A673 (cell line): Measurements from ENCODE around the gene THOC6. TPM values are rescaled to one million over a fixed set of nuclear protein-coding genes. Genes with fewer than 3 reads are reported as not detected.

Source experiments
- BruUV-seq: library from RNA; stranded (reverse); fragments of 400-500 nt; replicated peaks from 2 replicates; lab custom pipeline; 2021; lab: Mats Ljungman, UMichigan
- CTCF ChIA-PET: fragments of 300-600 bp; sonication (Branson Sonifier 250); formaldehyde crosslinking; loops from one replicate; lab custom pipeline; 2022; ENCODE audit warnings: antibody characterized with exemption; lab: Charles Lee
- POLR2A ChIA-PET: fragments of 300-600 bp; sonication (Branson Sonifier 250); formaldehyde crosslinking; loops from one replicate; lab custom pipeline; 2022; ENCODE audit warnings: antibody characterized with exemption; ENCODE audit not compliant: low non-redundant PET; lab: Charles Lee
- DNase-seq: peaks from one replicate; pipeline ENCODE4 v3.0.0-alpha.2; 2015; ENCODE audit warnings: low spot score
- H3K27ac ChIP-seq: fragments of 200-600 bp; sonication (generic); 2 replicates; pipeline ENCODE4 v1.5.1; 2016; ENCODE audit warnings: mixed run types, low read depth, mild to moderate bottlenecking, mixed read lengths, antibody characterized with exemption, low read length; ENCODE audit not compliant: poor library complexity, severe bottlenecking
- H3K27me3 ChIP-seq: fragments of 200-600 bp; sonication (generic); replicated peaks from 2 replicates; pipeline ENCODE4 v1.6.1; 2017; ENCODE audit warnings: mixed run types, low read depth, mild to moderate bottlenecking, mixed read lengths, antibody characterized with exemption, low read length; ENCODE audit not compliant: insufficient read depth, poor library complexity
- H3K36me3 ChIP-seq: fragments of 200-600 bp; sonication (generic); 2 replicates; pipeline ENCODE4 v1.6.1; 2016; ENCODE audit warnings: mixed run types, mild to moderate bottlenecking, mixed read lengths, antibody characterized with exemption, low read length; ENCODE audit not compliant: insufficient read depth, poor library complexity, severe bottlenecking
- H3K4me1 ChIP-seq: fragments of 200-600 bp; sonication (generic); 2 replicates; pipeline ENCODE4 v1.6.1; 2017; ENCODE audit warnings: mixed run types, mild to moderate bottlenecking, mixed read lengths, antibody characterized with exemption, low read length; ENCODE audit not compliant: insufficient read depth, poor library complexity, severe bottlenecking
- H3K4me3 ChIP-seq: fragments of 200-600 bp; sonication (generic); 2 replicates; pipeline ENCODE4 v1.5.1; 2016; ENCODE audit warnings: low read depth, mixed run types, mild to moderate bottlenecking, mixed read lengths, low read length; ENCODE audit not compliant: poor library complexity, severe bottlenecking
- H3K9me3 ChIP-seq: fragments of 200-600 bp; sonication (generic); 2 replicates; pipeline ENCODE4 v1.6.1; 2016; ENCODE audit warnings: mixed run types, low read depth, mild to moderate bottlenecking, mixed read lengths, antibody characterized with exemption, low read length; ENCODE audit not compliant: poor library complexity, severe bottlenecking
- CTCF ChIP-seq: fragments of 300-800, 200-600 bp; sonication (generic); conservative IDR thresholded peaks from 2 replicates; pipeline ENCODE4 v1.5.1; 2017; ENCODE audit warnings: low read depth, mild to moderate bottlenecking, antibody characterized with exemption, low read length, moderate library complexity, mixed read lengths
- EZH2 ChIP-seq: fragments of 200-600 bp; sonication (generic); IDR thresholded peaks from 2 replicates; pipeline ENCODE4 v1.6.1; 2017; ENCODE audit warnings: borderline replicate concordance, low read depth, mild to moderate bottlenecking, mixed read lengths, antibody characterized with exemption, low read length; ENCODE audit not compliant: poor library complexity, severe bottlenecking
- intact Hi-C: fragments of 100-400 bp; cut with micrococcal nuclease; formaldehyde crosslinking; loops from one replicate; pipeline ENCODE4 v1.10.0; 2022; ENCODE audit not compliant: unreplicated experiment
- total RNA-seq: library from RNA; stranded (reverse); gene quantifications from 2 replicates; pipeline ENCODE4 v1.2.3, GENCODE V29; 2021

The THOC6 gene
- total RNA-seq, 1 experiment from 2014 or later: 59.3 TPM

GRCh38 chr16:3010510-3010909 lies 13.3 kb upstream of the THOC6 start:
- no peak for DNase-seq
- peaks cover 80% of the 10 kb centered on the region for H3K27me3 ChIP-seq
- no peak overlapping the region for H3K4me3 ChIP-seq
- no peak for TF ChIP-seq CTCF
- TF ChIP-seq EZH2: no peak
- no peaks in the 10 kb centered on the region for H3K9me3 ChIP-seq
- POLR2A ChIA-PET: no interaction called here
- CTCF ChIA-PET: interaction anchor here (0.6 to 1.0 kb wide), 2 partner anchors 18 to 21 kb away, joined by 3 to 4 read pairs; no protein-coding TSS in a partner anchor
- intact Hi-C loops: no loop called here
- H3K4me1 ChIP-seq: peaks cover 4% of the 10 kb centered on the region
- H3K36me3 ChIP-seq: no peaks in the 10 kb centered on the region
- no TSS peak for BruUV-seq
- no peak overlapping the region for H3K27ac ChIP-seq

GRCh38 chr16:3012246-3012645 lies 11.6 kb upstream of the THOC6 start:
- H3K27me3 ChIP-seq: peaks cover 63% of the 10 kb centered on the region
- ChIA-PET CTCF (no interaction called here), POLR2A (interaction anchor here (0.6 kb wide), 1 partner anchor 8 kb away, joined by 8 read pairs; the partner anchor contains the start of gene TNFRSF12A)
- no peak overlapping the region for H3K4me3 ChIP-seq
- no peak for TF ChIP-seq CTCF
- no peak for TF ChIP-seq EZH2
- H3K27ac ChIP-seq: no peak overlapping the region
- H3K4me1 ChIP-seq: peaks cover 4% of the 10 kb centered on the region
- BruUV-seq: no TSS peak
- no peaks in the 10 kb centered on the region for H3K9me3 ChIP-seq
- no peak for DNase-seq
- H3K36me3 ChIP-seq: no peaks in the 10 kb centered on the region
- intact Hi-C loops: no loop called here

GRCh38 chr16:3012828-3013420 lies 10.9 kb upstream of the THOC6 start, which contains the start of gene CLDN9:
TSS of gene CLDN9 (plus strand) at chr16:3012923. CDS start at chr16:3013363, 440 bp downstream.
- ChIA-PET CTCF (no interaction called here), POLR2A (no interaction called here)
- H3K27me3 ChIP-seq: peaks cover 56% of the 10 kb centered on the region
- no peak within 1 kb of the TSS for H3K4me3 ChIP-seq
- no peaks in the 10 kb centered on the region for H3K36me3 ChIP-seq
- H3K4me1 ChIP-seq: peaks cover 4% of the 10 kb centered on the region
- no peak within 1 kb of the TSS for H3K27ac ChIP-seq
- intact Hi-C loops: no loop called here
- TF ChIP-seq EZH2 (no peak), CTCF (no peak)
- DNase-seq: no peak
- BruUV-seq: no TSS peak
- H3K9me3 ChIP-seq: no peaks in the 10 kb centered on the region
